ENCODE results near the gene SLBP.

The SLBP gene

GRCh38 chr4:1753697-1754311 lies 41.7 kb upstream of the SLBP start:
- Histone ChIP-seq H3K4me3 (ENCODE audit: low read length) (no peak overlapping the region), H3K9me3 (ENCODE audit: control insufficient read depth, low read length) (no peaks in the 10 kb centered on the region), H3K36me3 (ENCODE audit: control insufficient read depth, insufficient read depth, low read length) (no peaks in the 10 kb centered on the region), H3K4me1 (ENCODE audit: control insufficient read depth, insufficient read depth, low read length) (peaks cover 22% of the 10 kb centered on the region), H3K9ac (ENCODE audit: low read length) (no peak overlapping the region), H3K27me3 (ENCODE audit: control insufficient read depth, insufficient read depth, low read length) (peaks cover 7% of the 10 kb centered on the region)

GRCh38 chr4:1753294-1753696 lies 41.2 kb upstream of the SLBP start:
- Histone ChIP-seq H3K9ac (ENCODE audit: low read length) (peak overlapping the region; percentile 58), H3K9me3 (ENCODE audit: control insufficient read depth, low read length) (no peaks in the 10 kb centered on the region), H3K4me1 (ENCODE audit: control insufficient read depth, insufficient read depth, low read length) (peaks cover 22% of the 10 kb centered on the region), H3K4me3 (ENCODE audit: low read length) (no peak overlapping the region), H3K27me3 (ENCODE audit: control insufficient read depth, insufficient read depth, low read length) (peaks cover 7% of the 10 kb centered on the region), H3K36me3 (ENCODE audit: control insufficient read depth, insufficient read depth, low read length) (no peaks in the 10 kb centered on the region)

GRCh38 chr4:1752284-1753041 lies 40.3 kb upstream of the SLBP start:
- Histone ChIP-seq H3K9me3 (ENCODE audit: control insufficient read depth, low read length) (no peaks in the 10 kb centered on the region), H3K4me3 (ENCODE audit: low read length) (no peak overlapping the region), H3K9ac (ENCODE audit: low read length) (peak overlapping the region; percentile 58), H3K4me1 (ENCODE audit: control insufficient read depth, insufficient read depth, low read length) (peaks cover 27% of the 10 kb centered on the region), H3K36me3 (ENCODE audit: control insufficient read depth, insufficient read depth, low read length) (no peaks in the 10 kb centered on the region), H3K27me3 (ENCODE audit: control insufficient read depth, insufficient read depth, low read length) (peaks cover 13% of the 10 kb centered on the region)

- H3K9me3 ChIP-seq (ENCODE audit: control insufficient read depth, low read length) = no peaks in the 10 kb centered on the region
- peak overlapping the region; percentile 58 for H3K9ac ChIP-seq (ENCODE audit: low read length)
- H3K36me3 ChIP-seq (ENCODE audit: control insufficient read depth, insufficient read depth, low read length) = no peaks in the 10 kb centered on the region
- H3K4me3 ChIP-seq (ENCODE audit: low read length) = no peak overlapping the region
- peaks cover 27% of the 10 kb centered on the region for H3K4me1 ChIP-seq (ENCODE audit: control insufficient read depth, insufficient read depth, low read length)
- H3K27me3 ChIP-seq (ENCODE audit: control insufficient read depth, insufficient read depth, low read length) = peaks cover 16% of the 10 kb centered on the region
Measured at GRCh38 chr4:1751919-1752283, 39.8 kb upstream of the SLBP start.

- peaks cover 16% of the 10 kb centered on the region for H3K27me3 ChIP-seq (ENCODE audit: control insufficient read depth, insufficient read depth, low read length)
- no peaks in the 10 kb centered on the region for H3K9me3 ChIP-seq (ENCODE audit: control insufficient read depth, low read length)
Measured at GRCh38 chr4:1751155-1751918, 39.2 kb upstream of the SLBP start.

GRCh38 chr4:1750381-1751154 lies 38.4 kb upstream of the SLBP start:
- Histone ChIP-seq H3K4me1 (ENCODE audit: control insufficient read depth, insufficient read depth, low read length) (peaks cover 30% of the 10 kb centered on the region), H3K27me3 (ENCODE audit: control insufficient read depth, insufficient read depth, low read length) (peaks cover 16% of the 10 kb centered on the region), H3K4me3 (ENCODE audit: low read length) (no peak overlapping the region), H3K36me3 (ENCODE audit: control insufficient read depth, insufficient read depth, low read length) (no peaks in the 10 kb centered on the region), H3K9ac (ENCODE audit: low read length) (no peak overlapping the region), H3K9me3 (ENCODE audit: control insufficient read depth, low read length) (no peaks in the 10 kb centered on the region)

More at GRCh38 chr4:1751155-1751918, 39.2 kb upstream of the SLBP start:
- Histone ChIP-seq H3K4me1 (ENCODE audit: control insufficient read depth, insufficient read depth, low read length) (peaks cover 29% of the 10 kb centered on the region), H3K9ac (ENCODE audit: low read length) (peak overlapping the region; percentile 58), H3K4me3 (ENCODE audit: low read length) (no peak overlapping the region), H3K36me3 (ENCODE audit: control insufficient read depth, insufficient read depth, low read length) (no peaks in the 10 kb centered on the region)

GRCh38 chr4:1749826-1750225 lies 37.7 kb upstream of the SLBP start:
- no peaks in the 10 kb centered on the region for H3K9me3 ChIP-seq (ENCODE audit: control insufficient read depth, low read length)

GRCh38 chr4:1749370-1749769 lies 37.3 kb upstream of the SLBP start:
- H3K36me3 ChIP-seq (ENCODE audit: control insufficient read depth, insufficient read depth, low read length) = no peaks in the 10 kb centered on the region
- H3K4me3 ChIP-seq (ENCODE audit: low read length) = no peak overlapping the region
- peaks cover 16% of the 10 kb centered on the region for H3K27me3 ChIP-seq (ENCODE audit: control insufficient read depth, insufficient read depth, low read length)
- H3K4me1 ChIP-seq (ENCODE audit: control insufficient read depth, insufficient read depth, low read length) = peaks cover 30% of the 10 kb centered on the region
- H3K9ac ChIP-seq (ENCODE audit: low read length) = no peak overlapping the region
- no peaks in the 10 kb centered on the region for H3K9me3 ChIP-seq (ENCODE audit: control insufficient read depth, low read length)

More at GRCh38 chr4:1749826-1750225, 37.7 kb upstream of the SLBP start:
- Histone ChIP-seq H3K4me1 (ENCODE audit: control insufficient read depth, insufficient read depth, low read length) (peaks cover 30% of the 10 kb centered on the region), H3K36me3 (ENCODE audit: control insufficient read depth, insufficient read depth, low read length) (no peaks in the 10 kb centered on the region), H3K27me3 (ENCODE audit: control insufficient read depth, insufficient read depth, low read length) (peaks cover 16% of the 10 kb centered on the region), H3K4me3 (ENCODE audit: low read length) (no peak overlapping the region), H3K9ac (ENCODE audit: low read length) (no peak overlapping the region)

GRCh38 chr4:1748465-1748995 lies 36.4 kb upstream of the SLBP start:
- Histone ChIP-seq H3K4me3 (ENCODE audit: low read length) (no peak overlapping the region), H3K9me3 (ENCODE audit: control insufficient read depth, low read length) (no peaks in the 10 kb centered on the region), H3K9ac (ENCODE audit: low read length) (no peak overlapping the region), H3K36me3 (ENCODE audit: control insufficient read depth, insufficient read depth, low read length) (no peaks in the 10 kb centered on the region), H3K4me1 (ENCODE audit: control insufficient read depth, insufficient read depth, low read length) (peaks cover 28% of the 10 kb centered on the region), H3K27me3 (ENCODE audit: control insufficient read depth, insufficient read depth, low read length) (peaks cover 16% of the 10 kb centered on the region)

GRCh38 chr4:1747603-1747967 lies 35.5 kb upstream of the SLBP start:
- no peaks in the 10 kb centered on the region for H3K36me3 ChIP-seq (ENCODE audit: control insufficient read depth, insufficient read depth, low read length)
- H3K4me1 ChIP-seq (ENCODE audit: control insufficient read depth, insufficient read depth, low read length) = peaks cover 18% of the 10 kb centered on the region
- H3K9me3 ChIP-seq (ENCODE audit: control insufficient read depth, low read length) = no peaks in the 10 kb centered on the region
- no peak overlapping the region for H3K4me3 ChIP-seq (ENCODE audit: low read length)
- no peak overlapping the region for H3K9ac ChIP-seq (ENCODE audit: low read length)
- peaks cover 13% of the 10 kb centered on the region for H3K27me3 ChIP-seq (ENCODE audit: control insufficient read depth, insufficient read depth, low read length)

- Histone ChIP-seq H3K27me3 (ENCODE audit: control insufficient read depth, insufficient read depth, low read length) (peaks cover 9% of the 10 kb centered on the region), H3K9ac (ENCODE audit: low read length) (peak overlapping the region; percentile 8), H3K9me3 (ENCODE audit: control insufficient read depth, low read length) (no peaks in the 10 kb centered on the region), H3K4me3 (ENCODE audit: low read length) (no peak overlapping the region), H3K4me1 (ENCODE audit: control insufficient read depth, insufficient read depth, low read length) (peaks cover 13% of the 10 kb centered on the region), H3K36me3 (ENCODE audit: control insufficient read depth, insufficient read depth, low read length) (no peaks in the 10 kb centered on the region)
Measured at GRCh38 chr4:1746919-1747602, 34.9 kb upstream of the SLBP start.

All from mucosa of stomach (tissue), 1 donor.